Measurements from ENCODE around the gene ENOSF1.
"Not testable (repeated sequence)": the region's sequence is repeated elsewhere in the genome, so short reads cannot be mapped to it uniquely, and the experiment has no call there.

Gene ENOSF1

GRCh38 chr18:703213-703967 lies 9.0 kb downstream of the ENOSF1 start:
- DNase-seq = peak; percentile 81

GRCh38 chr18:697800-698199 lies 14.6 kb downstream of the ENOSF1 start:
- DNase-seq = no peak

- no peak for DNase-seq
Measured at GRCh38 chr18:697012-697411, 15.4 kb downstream of the ENOSF1 start.

- DNase-seq = no peak
Measured at GRCh38 chr18:693466-694187, 18.8 kb downstream of the ENOSF1 start.

GRCh38 chr18:692824-693223 lies 19.6 kb downstream of the ENOSF1 start:
- no peak for DNase-seq

GRCh38 chr18:688323-688722 lies 24.1 kb downstream of the ENOSF1 start:
- no peak for DNase-seq

GRCh38 chr18:686339-687111 lies 25.9 kb downstream of the ENOSF1 start:
- no peak for DNase-seq

- no peak for DNase-seq
Measured at GRCh38 chr18:685438-685837, 27.0 kb downstream of the ENOSF1 start.

- DNase-seq = no peak
Measured at GRCh38 chr18:683531-683930, 28.9 kb downstream of the ENOSF1 start.

- no peak for DNase-seq
Measured at GRCh38 chr18:682833-683232, 29.6 kb downstream of the ENOSF1 start.

- DNase-seq = not testable (repeated sequence)
Measured at GRCh38 chr18:682416-682815, 30.0 kb downstream of the ENOSF1 start.

GRCh38 chr18:681985-682384 lies 30.4 kb downstream of the ENOSF1 start:
- no peak for DNase-seq

- no peak for DNase-seq
Measured at GRCh38 chr18:680392-680791, 32.0 kb downstream of the ENOSF1 start.

- no peak for DNase-seq
Measured at GRCh38 chr18:679516-679915, 32.9 kb downstream of the ENOSF1 start.

GRCh38 chr18:678482-679182 lies 33.8 kb downstream of the ENOSF1 start:
- no peak for DNase-seq

- no peak for DNase-seq
Measured at GRCh38 chr18:677951-678381, 34.5 kb downstream of the ENOSF1 start.

- DNase-seq = no peak
Measured at GRCh38 chr18:677145-677544, 35.3 kb downstream of the ENOSF1 start.

GRCh38 chr18:676736-677135 lies 35.7 kb downstream of the ENOSF1 start:
- DNase-seq = no peak

- no peak for DNase-seq
Measured at GRCh38 chr18:676069-676468, 36.4 kb downstream of the ENOSF1 start.

GRCh38 chr18:675307-675706 lies 37.1 kb downstream of the ENOSF1 start:
- no peak for DNase-seq

- no peak for DNase-seq
Measured at GRCh38 chr18:673769-674168, 38.7 kb downstream of the ENOSF1 start.

GRCh38 chr18:673317-673716 lies 39.1 kb downstream of the ENOSF1 start:
- DNase-seq = no peak

- DNase-seq = no peak
Measured at GRCh38 chr18:671405-671804, 41.0 kb downstream of the ENOSF1 start.
